ENCODE measurements around the gene SQOR.

SQOR gene

DNA sequence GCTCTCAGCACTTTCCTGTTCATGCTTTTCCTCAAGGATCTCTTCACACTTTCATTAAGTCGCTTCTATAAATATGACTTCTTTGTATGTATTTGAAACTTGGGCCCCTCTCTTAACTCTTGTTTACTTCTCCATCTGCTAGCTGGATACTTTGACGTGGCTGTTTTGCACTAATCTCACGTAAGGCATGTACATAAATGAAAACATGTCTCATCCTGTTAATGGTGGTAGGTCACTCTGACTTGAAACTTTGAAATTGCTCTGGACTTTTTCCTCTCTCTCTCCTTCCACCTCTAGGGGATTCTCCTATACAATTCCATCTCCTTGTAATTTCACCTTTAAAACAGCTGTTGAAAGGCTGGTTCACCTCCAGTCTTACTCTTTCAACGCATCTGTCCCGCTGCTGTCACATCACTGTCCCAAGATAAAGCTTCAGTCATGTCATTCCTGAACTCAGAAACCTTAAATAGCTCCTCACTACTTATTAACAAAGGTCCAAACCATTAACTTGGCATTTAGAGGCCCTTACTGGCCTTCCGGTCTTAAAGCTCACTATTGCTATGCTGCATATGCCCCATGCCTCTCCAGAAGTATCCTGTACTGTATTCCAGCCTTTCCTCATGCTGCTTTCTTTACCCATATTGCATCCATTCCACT lies 46.5 kb upstream of the SQOR start:
- DNase-seq (ENCODE audit: low read depth) = no peak
- TF ChIP-seq, protein P1, sequence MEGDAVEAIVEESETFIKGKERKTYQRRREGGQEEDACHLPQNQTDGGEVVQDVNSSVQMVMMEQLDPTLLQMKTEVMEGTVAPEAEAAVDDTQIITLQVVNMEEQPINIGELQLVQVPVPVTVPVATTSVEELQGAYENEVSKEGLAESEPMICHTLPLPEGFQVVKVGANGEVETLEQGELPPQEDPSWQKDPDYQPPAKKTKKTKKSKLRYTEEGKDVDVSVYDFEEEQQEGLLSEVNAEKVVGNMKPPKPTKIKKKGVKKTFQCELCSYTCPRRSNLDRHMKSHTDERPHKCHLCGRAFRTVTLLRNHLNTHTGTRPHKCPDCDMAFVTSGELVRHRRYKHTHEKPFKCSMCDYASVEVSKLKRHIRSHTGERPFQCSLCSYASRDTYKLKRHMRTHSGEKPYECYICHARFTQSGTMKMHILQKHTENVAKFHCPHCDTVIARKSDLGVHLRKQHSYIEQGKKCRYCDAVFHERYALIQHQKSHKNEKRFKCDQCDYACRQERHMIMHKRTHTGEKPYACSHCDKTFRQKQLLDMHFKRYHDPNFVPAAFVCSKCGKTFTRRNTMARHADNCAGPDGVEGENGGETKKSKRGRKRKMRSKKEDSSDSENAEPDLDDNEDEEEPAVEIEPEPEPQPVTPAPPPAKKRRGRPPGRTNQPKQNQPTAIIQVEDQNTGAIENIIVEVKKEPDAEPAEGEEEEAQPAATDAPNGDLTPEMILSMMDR (conservative IDR thresholded peaks at IDR 0.05; ENCODE audit: low read depth, low read length) = no peak
- H3K4me3 ChIP-seq (ENCODE audit: low read length) = peak overlapping the region; percentile 76

DNA sequence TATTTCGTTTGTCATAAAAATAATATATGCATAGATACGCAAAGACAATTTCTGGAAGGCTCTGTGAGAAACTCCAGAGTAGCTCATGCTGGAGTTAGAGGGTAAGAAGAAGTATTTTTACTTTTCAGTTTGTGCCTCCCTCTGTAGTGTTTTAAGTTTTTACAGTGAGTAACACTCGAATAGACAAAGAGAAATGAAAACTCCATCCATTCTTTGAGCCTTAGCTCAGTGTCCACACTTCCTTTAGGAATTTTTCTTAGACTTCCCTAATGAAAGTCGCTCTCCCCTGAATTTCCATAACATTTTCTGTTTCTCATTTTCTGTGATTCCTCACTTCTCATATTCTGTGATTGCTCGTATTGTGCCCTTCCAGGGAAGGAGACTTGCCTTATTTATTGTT lies 45.6 kb upstream of the SQOR start:
- no peak overlapping the region for H3K4me3 ChIP-seq (ENCODE audit: low read length)
- no peak for DNase-seq (ENCODE audit: low read depth)

DNA sequence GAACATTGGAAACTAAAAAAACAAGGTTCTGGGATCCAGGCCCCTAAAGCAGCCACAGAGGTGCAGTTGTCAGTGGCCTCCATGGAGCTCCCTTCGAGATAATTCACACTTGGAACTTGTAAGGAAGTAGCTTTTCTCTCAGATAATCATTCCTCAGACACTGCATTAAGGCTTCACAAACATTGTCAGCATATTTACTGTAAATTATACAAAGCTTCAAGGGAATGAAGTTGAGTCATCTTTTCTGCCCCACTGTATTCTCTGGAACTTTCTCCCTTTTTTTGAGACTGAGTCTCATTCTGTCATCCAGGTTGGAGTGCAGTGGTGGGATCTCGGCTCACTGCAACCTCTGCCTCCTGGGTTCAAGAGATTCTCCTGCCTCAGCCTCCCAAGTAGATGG lies 40.5 kb upstream of the SQOR start:
- no peak for DNase-seq (ENCODE audit: low read depth)
- TF ChIP-seq, protein P1 (conservative IDR thresholded peaks at IDR 0.05; ENCODE audit: low read depth, low read length) = no peak
- H3K4me3 ChIP-seq (ENCODE audit: low read length) = no peak overlapping the region

More for the DNA sequence above, 45.6 kb upstream of the SQOR start:
- TF ChIP-seq, protein P1 (conservative IDR thresholded peaks at IDR 0.05; ENCODE audit: low read depth, low read length) = no peak

DNA sequence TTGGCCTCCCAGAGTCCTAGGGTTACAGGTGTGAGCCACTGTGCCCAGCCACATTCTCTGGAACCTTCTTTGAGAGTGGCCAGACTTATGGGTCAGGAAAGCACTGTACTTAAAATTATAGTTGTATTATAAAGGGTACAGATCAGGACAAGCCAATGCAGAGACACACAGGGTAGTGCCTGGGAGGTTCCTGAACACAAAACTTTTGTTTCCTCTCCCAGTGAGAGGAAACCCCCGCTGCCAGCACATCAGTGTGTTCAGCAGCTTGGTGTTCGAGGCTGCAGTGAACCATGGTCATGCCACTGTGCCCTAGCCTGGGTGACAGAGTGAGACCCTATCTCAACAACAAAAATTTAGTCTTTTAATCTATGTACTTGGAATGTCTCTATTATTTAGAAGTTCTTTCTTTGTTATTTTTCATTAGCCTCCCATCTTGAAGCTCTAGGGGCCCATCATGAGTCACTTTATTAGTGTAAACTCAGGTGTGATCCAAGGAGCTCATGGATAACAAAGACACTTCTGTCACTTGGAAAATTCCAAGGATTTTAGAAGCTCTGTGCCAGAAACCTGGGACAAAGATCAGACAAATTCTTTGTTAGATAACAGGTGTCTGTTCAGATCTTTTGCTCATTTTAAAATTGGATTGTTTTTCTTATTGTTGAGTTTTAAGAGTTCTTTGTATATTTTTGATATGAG lies 39.8 kb upstream of the SQOR start:
- TF ChIP-seq, protein P1 (conservative IDR thresholded peaks at IDR 0.05; ENCODE audit: low read depth, low read length) = no peak
- DNase-seq (ENCODE audit: low read depth) = no peak
- no peak overlapping the region for H3K4me3 ChIP-seq (ENCODE audit: low read length)

DNA sequence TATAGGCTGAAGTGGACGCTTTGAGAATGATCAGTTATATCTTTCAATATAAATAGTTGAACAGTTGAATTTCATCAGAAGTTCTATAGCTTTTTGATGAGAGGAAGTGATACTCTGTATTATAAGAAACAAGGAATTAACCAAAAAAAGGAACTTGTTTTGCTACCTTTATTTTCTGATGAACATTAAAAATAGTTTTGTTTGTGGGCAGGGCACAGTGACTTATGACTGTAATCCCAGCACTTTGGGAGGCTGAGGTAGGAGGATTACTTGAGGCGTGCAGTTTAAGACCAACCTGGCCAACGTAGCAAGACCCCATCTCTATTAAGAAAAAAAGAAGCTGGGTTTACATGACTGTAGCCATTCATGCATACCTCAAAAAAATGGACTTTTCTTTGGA lies 30.9 kb upstream of the SQOR start:
- DNase-seq (ENCODE audit: low read depth) = no peak
- TF ChIP-seq, protein P1 (conservative IDR thresholded peaks at IDR 0.05; ENCODE audit: low read depth, low read length) = no peak
- no peak overlapping the region for H3K4me3 ChIP-seq (ENCODE audit: low read length)

DNA sequence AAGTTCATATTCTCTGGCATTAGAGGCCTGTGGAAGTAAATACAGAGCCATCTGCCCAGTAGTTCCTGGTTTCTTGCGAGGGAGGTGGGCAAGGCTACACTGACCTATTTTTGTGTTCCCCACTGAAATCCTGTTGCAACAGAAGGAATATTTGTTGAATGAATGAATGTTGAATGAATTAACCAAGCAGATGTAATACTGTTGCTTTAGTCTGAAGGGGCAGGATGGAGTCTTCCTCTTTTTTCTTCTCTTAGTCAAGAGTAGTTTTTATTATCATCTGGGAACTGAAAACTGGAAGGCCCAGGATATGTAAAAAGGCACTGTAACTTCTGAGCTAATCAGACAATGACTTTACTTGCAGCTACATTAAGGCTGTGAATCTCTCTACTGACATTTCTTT lies 30.5 kb upstream of the SQOR start:
- TF ChIP-seq, protein P1 (conservative IDR thresholded peaks at IDR 0.05; ENCODE audit: low read depth, low read length) = no peak
- H3K4me3 ChIP-seq (ENCODE audit: low read length) = no peak overlapping the region
- DNase-seq (ENCODE audit: low read depth) = no peak

DNA sequence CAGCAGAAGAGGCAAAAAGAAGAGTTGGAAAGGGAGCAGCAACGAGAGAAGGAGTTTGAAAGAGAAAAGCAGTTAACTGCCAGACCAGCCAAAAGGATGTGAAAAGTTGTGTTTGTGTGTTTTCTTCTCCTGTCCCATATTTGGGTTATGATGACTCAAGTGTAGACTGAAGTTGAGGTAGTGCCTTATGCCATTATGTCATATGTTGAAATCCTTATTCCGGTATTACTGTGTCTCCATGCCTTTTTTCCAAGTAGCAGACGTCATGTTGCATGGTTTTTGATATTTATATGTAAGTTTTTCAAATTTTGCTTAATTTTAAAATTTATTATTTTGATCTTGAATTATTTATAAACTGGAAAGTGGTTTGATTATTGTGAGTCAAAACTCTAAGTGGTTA lies 28.4 kb upstream of the SQOR start:
- no peak overlapping the region for H3K4me3 ChIP-seq (ENCODE audit: low read length)
- DNase-seq (ENCODE audit: low read depth) = no peak
- TF ChIP-seq, protein P1 (conservative IDR thresholded peaks at IDR 0.05; ENCODE audit: low read depth, low read length) = no peak
